Measurements from ENCODE around the gene CHD9. TPM values are rescaled to one million over a fixed set of nuclear protein-coding genes. Genes with fewer than 3 reads are reported as not detected.
A peak's percentile ranks its signal among the peaks of the same experiment; 100 is the strongest.

Gene CHD9
- total RNA-seq, 1 donor from 2014 or later: 68.6 TPM

GRCh38 chr16:53090286-53090590 lies 35.4 kb downstream of the CHD9 start:
- Mint-ChIP-seq H3K27me3 (no peaks in the 10 kb centered on the region), H3K4me3 (no peak overlapping the region), H3K36me3 (no peaks in the 10 kb centered on the region), H3K9me3 (no peaks in the 10 kb centered on the region), H3K27ac (peak overlapping the region; percentile 32), H3K4me1 (ENCODE audit: unreplicated experiment) (peaks cover 43% of the 10 kb centered on the region)
- no peak for DNase-seq (ENCODE audit: extremely low spot score, unreplicated experiment)
- TF ChIP-seq CTCF (conservative IDR thresholded peaks at IDR 0.05): no peak

- DNase-seq (ENCODE audit: extremely low spot score, unreplicated experiment): no peak
- Mint-ChIP-seq H3K9me3 (no peaks in the 10 kb centered on the region), H3K4me3 (no peak overlapping the region), H3K4me1 (ENCODE audit: unreplicated experiment) (peaks cover 37% of the 10 kb centered on the region), H3K27ac (peak overlapping the region; percentile 32), H3K27me3 (no peaks in the 10 kb centered on the region), H3K36me3 (no peaks in the 10 kb centered on the region)
- no peak for TF ChIP-seq CTCF (conservative IDR thresholded peaks at IDR 0.05)
Measured at GRCh38 chr16:53090591-53091411, 36.0 kb downstream of the CHD9 start.

- TF ChIP-seq CTCF (conservative IDR thresholded peaks at IDR 0.05): no peak
- Mint-ChIP-seq H3K4me1 (ENCODE audit: unreplicated experiment) (peaks cover 31% of the 10 kb centered on the region), H3K9me3 (no peaks in the 10 kb centered on the region), H3K27me3 (no peaks in the 10 kb centered on the region), H3K36me3 (no peaks in the 10 kb centered on the region), H3K4me3 (peak overlapping the region; percentile 74), H3K27ac (peak overlapping the region; percentile 19)
- no peak for DNase-seq (ENCODE audit: extremely low spot score, unreplicated experiment)
Measured at GRCh38 chr16:53091466-53092211, 36.8 kb downstream of the CHD9 start.

GRCh38 chr16:53092284-53092683 lies 37.5 kb downstream of the CHD9 start:
- DNase-seq (ENCODE audit: extremely low spot score, unreplicated experiment): no peak
- Mint-ChIP-seq H3K27me3 (no peaks in the 10 kb centered on the region), H3K4me1 (ENCODE audit: unreplicated experiment) (peaks cover 27% of the 10 kb centered on the region), H3K4me3 (no peak overlapping the region), H3K9me3 (no peaks in the 10 kb centered on the region), H3K36me3 (peaks cover 2% of the 10 kb centered on the region), H3K27ac (no peak overlapping the region)
- no peak for TF ChIP-seq CTCF (conservative IDR thresholded peaks at IDR 0.05)

- no peak for TF ChIP-seq CTCF (conservative IDR thresholded peaks at IDR 0.05)
- no peak overlapping the region for H3K27ac Mint-ChIP-seq
- H3K9me3 Mint-ChIP-seq: no peaks in the 10 kb centered on the region
- H3K4me3 Mint-ChIP-seq: no peak overlapping the region
- no peak for DNase-seq (ENCODE audit: extremely low spot score, unreplicated experiment)
- peaks cover 4% of the 10 kb centered on the region for H3K36me3 Mint-ChIP-seq
- peaks cover 27% of the 10 kb centered on the region for H3K4me1 Mint-ChIP-seq (ENCODE audit: unreplicated experiment)
- H3K27me3 Mint-ChIP-seq: no peaks in the 10 kb centered on the region
Measured at GRCh38 chr16:53093162-53093744, 38.5 kb downstream of the CHD9 start.

Data from type B pancreatic cell (in vitro differentiated cells).